Glomerular visceral epithelial cell (primary cell): ENCODE data around the gene KRT36.
A peak's percentile ranks its signal among the peaks of the same experiment; 100 is the strongest.

Experiments
- DNase-seq: peaks from one replicate; pipeline ENCODE4 v3.0.0-alpha.2; 2016; ENCODE audit errors: extremely low spot score

The KRT36 gene

DNA sequence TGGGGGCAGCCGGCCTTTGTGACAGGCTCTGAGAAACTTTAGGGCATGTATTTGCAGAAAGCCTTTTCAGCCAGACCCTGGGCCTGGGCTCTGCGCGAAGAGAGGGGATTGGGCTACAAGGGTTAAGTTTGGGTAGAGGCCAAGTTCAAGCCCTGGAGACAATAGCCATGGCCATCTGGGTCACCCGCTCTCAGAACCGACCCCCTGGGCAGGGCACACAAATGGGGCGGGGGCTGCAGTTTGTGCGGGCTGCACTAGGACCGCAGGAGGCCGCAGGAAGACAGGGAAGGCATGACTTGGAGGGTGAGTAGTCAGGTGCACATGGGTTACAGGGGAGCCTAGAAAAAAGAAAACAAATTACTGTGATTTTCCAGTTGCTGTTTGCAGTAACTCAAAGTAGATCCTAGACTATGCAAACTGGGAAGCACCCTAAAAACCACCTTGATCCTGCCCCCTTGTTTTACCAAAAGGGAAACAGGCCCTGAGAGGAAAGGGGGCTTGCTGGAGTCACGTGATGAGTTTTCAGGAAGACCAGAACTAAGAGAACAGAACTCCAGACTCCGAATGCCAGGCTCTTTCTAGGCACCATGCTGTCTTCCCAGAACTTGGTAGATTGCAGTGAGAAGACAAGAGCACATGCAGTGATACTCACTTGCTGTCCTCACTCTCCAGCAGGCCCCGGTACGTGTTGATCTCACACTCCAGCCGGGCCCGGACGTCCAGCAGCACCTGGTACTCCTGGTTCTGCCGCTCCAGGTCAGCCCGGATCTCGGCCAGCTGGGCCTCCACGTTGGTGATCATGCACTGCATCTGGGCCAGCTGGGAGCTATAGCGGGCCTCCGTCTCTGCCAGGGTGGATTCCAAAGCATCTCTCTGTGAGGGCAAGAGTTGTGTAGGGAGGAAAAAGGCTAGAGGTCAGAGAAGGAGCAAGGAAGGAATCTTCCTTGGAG lies 12.6 kb downstream of the KRT36 start:
- no peak for DNase-seq

DNA sequence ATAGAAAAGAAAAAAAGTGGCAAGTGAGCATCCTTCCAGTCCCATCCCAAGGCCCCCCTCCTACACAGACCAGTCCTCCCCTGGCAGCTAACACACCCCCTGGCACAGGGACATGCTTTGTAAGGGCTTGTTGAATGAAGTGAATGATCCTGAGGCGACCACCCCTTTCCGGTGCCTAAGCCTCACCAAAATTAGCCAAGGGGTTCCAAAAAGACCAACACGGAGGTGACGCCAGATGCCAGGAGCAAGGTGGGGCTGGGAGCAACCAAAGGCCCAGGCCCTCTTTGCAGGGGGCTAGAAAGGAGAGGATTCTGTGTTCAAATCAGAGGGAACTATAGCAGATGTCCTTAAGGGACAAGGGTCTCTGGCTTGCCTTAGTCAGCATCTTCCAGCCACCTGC lies 14.3 kb downstream of the KRT36 start:
- no peak for DNase-seq

DNA sequence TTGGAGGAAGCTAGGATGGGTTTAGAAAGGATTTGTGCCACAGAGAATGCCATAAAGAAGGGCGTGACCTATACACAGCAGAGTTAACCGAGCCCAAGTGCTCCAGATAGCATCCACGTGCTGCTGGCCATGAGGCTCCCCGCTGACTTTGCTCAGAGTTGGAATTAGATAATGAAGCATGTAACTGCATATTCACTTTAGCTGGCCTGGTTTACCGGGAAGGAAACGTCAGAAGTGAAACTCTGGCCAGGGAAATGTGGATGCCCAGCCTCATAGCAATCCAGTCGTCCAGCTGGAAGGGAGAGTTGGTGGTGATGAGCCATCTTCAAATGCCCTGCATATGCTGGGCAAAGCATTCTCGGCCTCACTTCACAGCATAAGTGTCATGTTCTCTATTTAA lies 14.8 kb downstream of the KRT36 start:
- DNase-seq = no peak

DNA sequence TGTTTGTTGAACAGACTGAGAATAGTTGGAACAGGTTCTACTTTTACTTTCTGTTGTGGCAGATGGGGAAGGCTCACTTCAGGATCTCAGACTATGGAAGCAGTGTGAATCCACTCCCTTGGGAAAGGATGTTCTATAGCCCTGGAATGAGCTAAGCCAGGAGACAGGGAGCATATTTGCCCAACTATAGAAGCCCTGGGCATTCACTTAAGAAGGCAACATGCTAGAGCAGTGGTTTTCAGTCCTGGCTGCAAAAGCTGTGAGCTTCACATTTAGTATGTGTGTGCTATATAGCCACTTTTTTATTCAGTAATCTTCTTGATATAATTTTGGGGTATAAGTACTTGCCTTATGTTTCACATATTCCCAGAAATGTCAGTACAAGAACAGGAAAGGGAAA lies 21.4 kb downstream of the KRT36 start:
- DNase-seq = no peak

DNA sequence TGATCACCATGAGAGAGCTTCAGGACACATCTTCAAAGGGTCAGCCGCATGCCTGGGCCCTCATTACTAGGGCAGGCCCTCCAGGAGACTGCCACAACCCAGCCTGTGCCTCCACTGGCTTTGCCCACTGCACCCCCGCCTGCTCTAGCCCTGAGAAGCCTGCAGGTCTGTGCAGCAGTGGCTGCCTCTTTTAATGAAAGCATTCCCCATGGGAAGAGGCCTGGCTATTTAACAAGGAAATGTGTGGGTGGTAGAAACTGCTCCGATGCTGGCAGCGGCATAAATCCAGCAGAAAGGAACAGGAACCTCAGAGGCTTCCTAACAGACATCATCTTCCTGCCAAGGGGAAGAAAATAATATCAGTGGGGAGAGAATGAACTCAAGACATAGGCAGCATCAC lies 22.1 kb downstream of the KRT36 start:
- DNase-seq = no peak

DNA sequence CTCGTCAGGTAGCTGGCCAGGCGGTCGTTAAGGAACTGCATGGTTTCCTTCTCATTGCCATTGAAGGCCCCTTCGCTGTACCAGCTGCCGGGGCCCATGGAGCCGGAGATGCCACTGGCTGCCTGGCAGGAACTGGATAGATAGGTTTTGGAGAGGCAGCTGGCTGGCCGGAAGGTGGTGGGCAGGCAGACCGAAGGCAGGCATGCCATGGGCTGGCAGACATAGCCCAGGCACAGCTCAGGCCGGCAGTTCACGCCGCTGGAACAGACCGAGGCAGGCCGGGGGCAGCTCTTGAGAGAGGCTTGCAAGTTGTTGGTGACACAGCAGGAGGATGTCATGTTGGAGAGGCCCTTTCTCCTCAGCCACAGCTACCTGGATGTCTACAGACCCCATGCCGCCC lies 22.7 kb downstream of the KRT36 start, which contains the start of gene KRT32:
Gene KRT32 (minus strand): TSS at position 399 of the 400 bp plus-strand sequence. CDS start 61 bp downstream, at position 338.
- DNase-seq = no peak

DNA sequence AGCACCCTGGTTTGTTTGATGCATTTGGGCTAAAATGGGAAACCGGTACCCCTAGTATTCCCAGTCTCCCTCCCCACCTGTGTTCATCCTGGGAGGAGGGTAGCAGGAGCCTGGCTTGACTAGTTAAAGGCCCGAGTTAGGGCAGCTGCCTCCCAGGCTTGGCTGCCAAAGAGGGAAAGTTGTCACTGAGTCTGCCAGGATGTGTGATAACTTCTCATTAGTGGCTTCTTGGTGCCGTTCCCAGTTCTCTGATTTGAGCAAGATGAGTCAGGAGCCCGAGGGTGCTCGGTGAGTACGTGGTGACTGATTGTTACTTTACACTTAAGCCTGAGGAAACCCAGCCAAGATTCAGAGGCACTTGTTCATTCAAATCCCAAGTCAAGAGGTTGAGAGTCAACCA lies 25.0 kb downstream of the KRT36 start:
- peak; percentile 84 for DNase-seq

DNA sequence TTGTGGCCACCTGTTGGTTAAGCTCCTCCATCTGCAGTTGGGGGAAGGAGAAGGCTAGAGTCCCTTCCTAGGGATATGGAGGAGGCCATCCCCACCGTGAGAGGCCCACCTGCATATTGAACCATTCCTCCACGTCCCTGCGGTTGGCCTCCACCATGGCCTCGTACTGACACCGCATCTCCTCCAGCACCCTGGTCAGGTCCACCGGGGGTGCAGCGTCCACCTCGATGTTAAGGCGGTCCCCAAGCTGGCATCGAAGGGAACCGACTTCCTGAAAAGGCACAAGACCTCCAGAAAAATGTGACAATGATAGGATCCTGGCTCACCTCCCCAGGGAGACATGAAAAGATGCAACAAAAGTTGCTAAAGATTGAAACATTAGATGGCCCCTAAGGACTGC lies 25.5 kb downstream of the KRT36 start:
- no peak for DNase-seq

DNA sequence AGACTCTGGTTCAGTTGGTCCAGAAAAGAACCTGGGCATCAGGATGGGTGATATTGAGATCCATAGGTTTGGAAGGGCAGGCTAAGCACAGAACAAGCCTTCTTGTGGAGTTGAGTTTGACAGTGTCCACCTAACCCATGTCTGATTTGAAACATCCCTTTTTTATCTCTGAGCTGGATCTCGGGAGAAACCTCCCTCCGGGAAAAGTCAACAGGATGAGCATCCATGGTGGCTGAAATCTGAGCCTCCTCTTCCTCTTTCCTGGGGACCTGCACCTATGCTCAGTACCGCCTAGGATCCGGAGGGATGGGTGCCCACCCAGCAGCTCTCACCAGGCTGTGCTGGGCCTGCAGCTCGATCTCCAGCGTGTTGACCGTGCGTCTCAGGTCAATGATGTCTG lies 26.0 kb downstream of the KRT36 start:
- DNase-seq = no peak

DNA sequence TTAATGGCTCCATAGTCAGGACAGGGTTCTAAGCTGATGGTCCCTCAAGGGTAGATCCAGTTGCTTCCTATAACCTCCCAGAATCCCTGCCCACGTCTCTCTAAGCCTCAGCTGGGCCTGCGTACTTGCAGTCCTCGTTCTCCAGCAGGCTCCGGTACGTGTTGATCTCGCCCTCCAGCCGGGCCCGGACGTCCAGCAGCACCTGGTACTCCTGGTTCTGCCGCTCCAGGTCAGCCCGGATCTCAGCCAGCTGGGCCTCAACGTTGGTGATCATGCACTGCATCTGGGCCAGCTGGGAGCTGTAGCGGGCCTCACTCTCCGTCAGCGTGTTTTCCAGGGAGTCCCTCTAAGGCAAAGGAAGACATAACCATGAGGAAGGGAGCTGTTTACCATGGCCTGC lies 27.0 kb downstream of the KRT36 start:
- no peak for DNase-seq

DNA sequence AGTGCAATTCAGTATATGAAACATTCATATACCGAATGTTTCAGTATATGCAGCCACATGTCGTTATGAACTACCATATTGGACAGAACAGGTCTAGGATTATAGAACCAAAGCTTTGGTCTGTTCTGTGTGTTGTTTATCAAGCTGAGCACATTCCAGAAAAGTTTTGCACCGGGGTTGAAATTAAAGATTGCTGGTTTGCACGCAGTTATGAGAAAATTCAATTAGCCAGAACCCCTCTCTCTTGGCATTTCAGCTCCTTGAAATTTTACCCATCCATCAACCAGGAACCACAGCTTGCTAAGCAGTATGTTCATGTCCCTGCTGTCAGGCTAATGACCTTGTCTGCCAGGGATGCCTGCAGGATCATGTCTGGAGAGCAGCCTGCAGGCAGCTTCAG lies 32.0 kb downstream of the KRT36 start:
- no peak for DNase-seq

DNA sequence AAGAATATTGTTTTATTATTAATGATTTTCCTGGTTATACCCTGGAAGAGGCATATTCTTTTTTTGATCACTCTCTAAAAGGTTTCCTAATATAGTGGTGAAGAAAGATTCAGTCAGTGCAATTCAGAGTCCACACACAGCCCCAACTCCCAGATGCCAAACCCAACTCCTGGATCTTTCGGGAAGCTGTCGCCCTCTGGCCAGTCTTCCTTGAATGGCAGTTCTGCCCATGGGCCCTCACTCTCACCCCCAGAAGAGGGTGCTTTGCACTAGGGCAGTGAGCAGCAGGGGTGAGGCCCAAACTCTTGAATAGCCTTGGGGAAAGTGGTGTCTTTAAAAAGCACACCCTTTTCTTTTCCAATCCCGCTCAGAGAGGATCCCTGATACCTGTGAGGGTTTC lies 33.5 kb downstream of the KRT36 start:
- DNase-seq = no peak

DNA sequence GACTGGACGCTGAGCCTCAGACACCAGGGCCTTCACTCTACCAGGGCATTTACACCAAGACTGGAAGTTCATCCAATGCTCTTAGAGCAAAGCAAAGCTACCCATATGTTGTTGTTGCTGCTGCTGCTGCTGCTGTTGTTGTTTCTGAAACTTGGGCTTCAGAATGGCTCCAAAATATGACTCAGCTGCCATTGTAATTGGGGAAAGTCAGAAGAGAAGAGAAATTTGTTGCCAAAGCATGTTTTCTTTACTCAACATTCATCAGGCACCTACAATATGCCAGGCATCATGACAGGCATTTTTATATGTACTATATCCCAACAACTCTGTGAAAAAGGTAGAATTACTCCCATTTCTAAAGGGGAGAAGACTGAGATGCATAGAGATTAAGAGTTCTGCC lies 34.5 kb downstream of the KRT36 start:
- DNase-seq = no peak

DNA sequence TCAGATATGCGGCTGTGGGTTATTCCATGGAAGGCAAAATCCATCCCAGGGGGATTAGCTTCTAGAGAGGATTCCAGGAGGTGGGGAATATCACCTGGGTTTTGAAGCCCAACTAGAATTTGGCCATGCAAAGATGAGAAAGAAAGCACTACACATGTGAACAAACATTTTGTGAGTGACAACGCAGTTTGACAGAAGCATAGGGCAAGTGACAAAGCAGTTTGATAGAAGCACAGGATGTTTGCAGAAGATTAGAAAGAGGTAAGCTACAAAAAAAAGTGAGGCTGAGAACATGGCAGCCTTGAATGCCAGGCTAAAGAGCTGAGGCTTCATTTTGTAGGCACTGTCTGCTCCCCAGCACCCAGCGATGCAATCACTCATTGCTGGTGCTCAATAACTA lies 36.6 kb downstream of the KRT36 start:
- DNase-seq = no peak

DNA sequence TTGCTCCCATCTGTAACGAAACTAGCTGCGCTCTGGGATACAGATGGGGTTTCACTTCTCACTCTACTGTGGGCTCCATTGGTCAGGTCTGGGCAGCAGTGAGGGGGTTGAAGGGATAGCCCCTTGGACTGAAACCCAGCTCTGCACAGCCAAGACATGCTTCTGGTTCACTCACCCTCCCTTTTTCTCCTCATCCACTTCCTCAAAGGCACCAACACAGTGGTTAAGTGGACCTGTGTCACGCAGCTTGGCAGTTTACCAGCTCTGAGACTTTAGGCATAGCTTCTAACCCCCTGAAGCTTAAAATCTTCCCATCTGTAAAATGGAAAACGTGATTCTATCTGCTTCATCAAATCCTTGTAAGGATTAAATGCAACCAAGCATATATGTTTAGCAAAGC lies 37.4 kb downstream of the KRT36 start:
- no peak for DNase-seq

DNA sequence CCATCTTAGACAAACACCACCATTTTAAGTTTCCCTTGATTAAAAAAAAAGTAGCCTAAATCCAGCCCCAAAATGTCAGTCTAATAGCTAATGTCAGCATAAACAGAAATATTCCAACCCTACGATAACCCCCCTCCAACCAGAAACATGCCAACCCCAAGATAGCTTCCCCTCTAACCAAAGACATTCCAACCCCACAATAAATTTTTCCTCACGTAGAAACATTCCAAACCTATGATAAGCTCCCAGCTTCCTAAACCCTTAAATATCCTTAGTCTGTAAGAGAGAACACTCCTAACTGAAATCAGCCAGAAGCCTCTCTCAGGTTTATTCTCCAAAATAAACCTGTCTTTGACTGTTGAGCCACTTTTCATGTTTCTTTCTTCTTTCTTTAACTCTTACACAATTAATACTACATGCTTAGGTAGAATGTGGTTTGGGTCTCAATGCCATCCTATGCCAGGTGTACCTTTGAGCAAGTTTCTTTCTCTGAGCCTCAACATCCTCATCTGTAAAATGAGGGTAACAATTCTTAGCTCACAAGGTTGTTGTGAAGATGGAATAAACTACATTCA lies 38.5 kb downstream of the KRT36 start:
- DNase-seq = peak; percentile 49

DNA sequence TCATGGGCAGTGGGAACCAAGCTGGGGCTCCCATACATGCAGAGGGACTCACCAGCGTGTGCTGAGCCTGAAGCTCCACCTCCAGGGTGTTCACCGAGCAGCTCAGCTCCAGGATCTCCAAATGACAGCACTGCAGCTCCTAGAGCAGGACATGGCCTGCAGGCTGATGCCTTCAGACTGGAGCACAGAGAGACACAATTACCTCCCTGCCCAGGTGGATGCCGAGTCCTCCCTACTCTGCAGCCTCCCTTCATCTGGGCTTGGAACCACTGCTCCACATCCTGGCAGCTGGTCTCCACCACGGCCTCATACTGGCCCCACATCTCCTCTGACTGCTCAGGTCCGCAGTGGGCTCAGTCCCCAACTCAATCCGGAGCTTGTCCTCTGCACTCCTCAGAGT lies 40.7 kb downstream of the KRT36 start:
- no peak for DNase-seq

DNA sequence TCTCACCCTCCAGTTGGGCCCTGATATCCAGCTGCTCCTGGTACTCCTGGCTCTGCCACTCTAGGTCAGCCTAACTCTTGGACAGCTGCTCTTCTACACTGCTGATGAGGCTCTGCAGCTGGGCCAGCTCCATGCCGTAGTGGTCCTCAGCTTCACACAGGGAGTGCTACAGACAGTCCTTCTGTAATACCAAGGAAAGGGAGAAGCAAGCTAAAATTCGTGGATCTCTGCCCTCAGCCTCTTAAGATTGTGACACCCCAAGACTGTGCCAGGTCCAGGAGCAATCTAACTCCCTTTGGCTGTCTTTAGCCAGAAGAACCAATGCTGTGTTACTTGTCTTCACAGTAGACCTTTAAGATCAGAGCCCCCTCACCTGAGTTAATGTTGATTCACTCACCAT lies 41.2 kb downstream of the KRT36 start:
- DNase-seq = no peak

DNA sequence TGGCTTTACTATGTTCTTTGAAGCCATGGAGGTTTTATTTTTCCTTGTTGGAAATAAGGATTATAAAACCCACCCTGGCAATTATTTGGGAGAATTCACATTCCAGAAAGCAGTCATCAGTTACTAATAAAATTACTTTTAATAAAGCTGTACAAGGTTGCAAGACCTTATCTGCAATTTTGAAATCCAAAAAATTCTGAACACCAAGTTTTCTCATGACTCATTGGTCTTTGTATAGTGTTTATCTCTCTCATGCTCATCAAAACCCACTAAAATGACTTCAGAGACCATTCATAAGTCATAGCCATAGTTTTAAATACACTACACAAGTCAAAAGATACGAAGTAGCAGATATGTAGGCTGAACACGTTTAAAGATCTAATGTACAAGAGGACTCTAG lies 42.9 kb downstream of the KRT36 start:
- no peak for DNase-seq

DNA sequence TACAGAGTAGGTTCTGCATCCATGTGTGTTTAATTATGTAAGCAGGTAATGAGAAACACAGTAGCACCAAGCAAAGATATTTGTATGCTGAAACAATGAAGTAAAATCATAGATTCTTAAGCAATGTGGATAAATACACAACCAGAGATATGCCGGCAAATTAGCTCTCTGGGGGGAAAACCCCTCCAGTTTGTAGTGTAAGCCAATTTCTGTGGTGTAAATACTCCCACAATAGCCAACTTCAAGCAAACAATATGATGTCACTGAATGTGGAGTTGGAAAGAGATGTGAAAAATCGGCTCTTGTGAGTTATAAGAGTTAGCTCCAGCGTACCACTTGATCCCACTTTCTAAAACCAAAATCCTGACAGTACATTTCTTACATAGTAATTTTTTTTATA lies 45.1 kb downstream of the KRT36 start:
- DNase-seq = no peak

DNA sequence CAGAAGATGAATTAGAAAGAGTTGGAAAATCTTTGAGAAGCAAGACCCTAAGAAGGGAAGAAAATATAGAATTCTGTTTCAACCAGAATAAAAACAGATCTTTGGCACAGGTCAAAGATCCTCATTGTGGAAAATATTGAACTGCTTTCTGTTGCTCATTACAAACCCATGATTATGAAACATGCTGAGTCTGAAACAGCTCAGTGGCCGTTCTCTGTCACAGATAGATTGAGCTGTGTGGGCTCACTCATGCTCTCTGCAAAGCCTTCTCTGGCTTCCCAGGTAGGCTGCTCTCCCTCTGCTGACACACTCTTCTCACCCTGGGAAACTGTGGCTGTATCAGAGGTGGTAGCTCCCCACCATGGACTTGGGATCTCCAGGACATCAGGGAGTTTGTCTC lies 45.5 kb downstream of the KRT36 start:
- DNase-seq = no peak

DNA sequence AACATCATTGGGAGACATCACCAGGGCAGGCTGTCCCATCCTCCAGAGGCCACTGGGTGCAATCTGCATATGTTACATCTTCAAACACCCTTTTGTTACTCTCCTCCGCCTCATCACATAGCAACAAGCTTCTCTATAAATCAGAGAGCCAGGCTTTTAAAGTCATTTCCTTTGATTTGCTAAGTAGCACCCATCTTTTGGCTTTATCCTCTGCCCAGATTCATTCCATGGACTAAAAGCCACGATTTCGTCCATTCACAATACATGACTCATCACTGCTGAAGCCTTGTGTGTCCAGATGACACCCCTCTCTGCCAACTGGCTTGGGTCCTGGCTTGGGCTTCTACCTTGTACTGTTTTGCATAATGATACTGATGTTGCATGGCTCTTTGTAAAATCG lies 47.0 kb downstream of the KRT36 start:
- DNase-seq = peak; percentile 33

DNA sequence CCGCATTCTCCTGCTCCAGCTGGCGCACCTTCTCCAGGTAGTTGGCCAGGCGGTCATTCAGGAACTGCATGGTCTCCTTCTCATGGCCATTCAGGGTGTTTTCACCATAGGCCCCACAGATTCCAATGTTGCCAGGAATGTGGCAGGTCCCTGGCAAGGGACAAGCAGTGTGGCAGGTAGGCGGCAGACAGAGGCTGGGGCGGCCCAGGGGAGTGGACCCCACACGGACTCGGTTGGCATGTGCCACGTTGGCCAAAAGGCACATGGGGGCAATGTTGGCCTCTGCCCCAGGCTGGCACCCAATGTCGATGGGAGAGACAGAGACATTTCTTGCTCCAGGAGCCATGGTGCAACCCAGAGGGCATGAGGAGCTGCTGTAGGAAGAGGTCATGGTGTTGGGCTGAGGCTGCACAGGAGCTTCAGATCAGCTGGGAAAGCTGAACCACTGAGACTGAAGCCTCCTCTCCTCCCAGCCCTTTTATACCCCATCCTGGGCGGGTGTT lies 49.1 kb downstream of the KRT36 start, which contains the start of gene KRT38:
Gene KRT38 (minus strand): TSS at position 453 of the 503 bp plus-strand sequence. CDS start 62 bp downstream, at position 391.
- DNase-seq = no peak
